H1 (cell line): ENCODE data around the gene MRPS9. TPM values are rescaled to one million over a fixed set of nuclear protein-coding genes. Genes with fewer than 3 reads are reported as not detected.

Experiments used
- GABPA ChIP-seq: IDR thresholded peaks from 2 replicates; pipeline ENCODE4 v1.6.1; 2011; ENCODE audit warnings: mild to moderate bottlenecking, low read length, moderate library complexity, borderline replicate concordance; ENCODE audit not compliant: insufficient read depth
- RAD21 ChIP-seq, 2 experiments: IDR thresholded peaks in 1 of 2; conservative IDR thresholded peaks in 1 of 2; 2 replicates each; pipeline ENCODE4 v1.6.1; 2011; ENCODE audit warnings: low read depth in 2 of 2, low read length in 2 of 2, improper control_type of control experiment in 1 of 2, inconsistent platforms in 1 of 2, mild to moderate bottlenecking in 1 of 2, moderate library complexity in 1 of 2
- SRF ChIP-seq: IDR thresholded peaks from 2 replicates; pipeline ENCODE4 v1.6.1; 2011; ENCODE audit warnings: mild to moderate bottlenecking, low read depth, low read length, moderate library complexity
- polyA plus RNA-seq, 7 experiments: library from polyadenylated mRNA; depleted of rRNA in 3 of 7; stranded (reverse) in 5 of 7; unstranded in 2 of 7; fragments of >200 nt in 5 of 7; fragments of 200-250 nt in 2 of 7; gene quantifications; 1 replicate in 5 of 7; 2 replicates in 1 of 7; 4 replicates in 1 of 7; pipeline versions ENCODE4 v1.2.1 to v1.2.3, GENCODE V29; 2011 to 2013; ENCODE audit warnings: missing spikeins in 2 of 7, mixed read lengths in 2 of 7
- total RNA-seq: library from RNA; stranded (reverse); fragmentation: NEBNext Ultra II Directional; extraction: Animal tissue kit (Norgen Biotek cat#: 25700); gene quantifications from 2 replicates; pipeline ENCODE4 v1.2.1, GENCODE V29; 2021
- TF ChIP-seq, protein P1 (sequence below): fragments of 300-600 bp; sonication (generic); IDR thresholded peaks from 2 replicates; pipeline ENCODE4 v1.7.1; 2012; ENCODE audit warnings: low read length, moderate library complexity, mild to moderate bottlenecking, inconsistent platforms; ENCODE audit not compliant: insufficient replicate concordance

Gene MRPS9
- total and polyA plus RNA-seq, 2 of the 8 experiments (the other 6 are each of a cell fraction or from before 2014, with no cell fraction given), result 36.2 to 71.0 TPM

- TF ChIP-seq, protein P1, sequence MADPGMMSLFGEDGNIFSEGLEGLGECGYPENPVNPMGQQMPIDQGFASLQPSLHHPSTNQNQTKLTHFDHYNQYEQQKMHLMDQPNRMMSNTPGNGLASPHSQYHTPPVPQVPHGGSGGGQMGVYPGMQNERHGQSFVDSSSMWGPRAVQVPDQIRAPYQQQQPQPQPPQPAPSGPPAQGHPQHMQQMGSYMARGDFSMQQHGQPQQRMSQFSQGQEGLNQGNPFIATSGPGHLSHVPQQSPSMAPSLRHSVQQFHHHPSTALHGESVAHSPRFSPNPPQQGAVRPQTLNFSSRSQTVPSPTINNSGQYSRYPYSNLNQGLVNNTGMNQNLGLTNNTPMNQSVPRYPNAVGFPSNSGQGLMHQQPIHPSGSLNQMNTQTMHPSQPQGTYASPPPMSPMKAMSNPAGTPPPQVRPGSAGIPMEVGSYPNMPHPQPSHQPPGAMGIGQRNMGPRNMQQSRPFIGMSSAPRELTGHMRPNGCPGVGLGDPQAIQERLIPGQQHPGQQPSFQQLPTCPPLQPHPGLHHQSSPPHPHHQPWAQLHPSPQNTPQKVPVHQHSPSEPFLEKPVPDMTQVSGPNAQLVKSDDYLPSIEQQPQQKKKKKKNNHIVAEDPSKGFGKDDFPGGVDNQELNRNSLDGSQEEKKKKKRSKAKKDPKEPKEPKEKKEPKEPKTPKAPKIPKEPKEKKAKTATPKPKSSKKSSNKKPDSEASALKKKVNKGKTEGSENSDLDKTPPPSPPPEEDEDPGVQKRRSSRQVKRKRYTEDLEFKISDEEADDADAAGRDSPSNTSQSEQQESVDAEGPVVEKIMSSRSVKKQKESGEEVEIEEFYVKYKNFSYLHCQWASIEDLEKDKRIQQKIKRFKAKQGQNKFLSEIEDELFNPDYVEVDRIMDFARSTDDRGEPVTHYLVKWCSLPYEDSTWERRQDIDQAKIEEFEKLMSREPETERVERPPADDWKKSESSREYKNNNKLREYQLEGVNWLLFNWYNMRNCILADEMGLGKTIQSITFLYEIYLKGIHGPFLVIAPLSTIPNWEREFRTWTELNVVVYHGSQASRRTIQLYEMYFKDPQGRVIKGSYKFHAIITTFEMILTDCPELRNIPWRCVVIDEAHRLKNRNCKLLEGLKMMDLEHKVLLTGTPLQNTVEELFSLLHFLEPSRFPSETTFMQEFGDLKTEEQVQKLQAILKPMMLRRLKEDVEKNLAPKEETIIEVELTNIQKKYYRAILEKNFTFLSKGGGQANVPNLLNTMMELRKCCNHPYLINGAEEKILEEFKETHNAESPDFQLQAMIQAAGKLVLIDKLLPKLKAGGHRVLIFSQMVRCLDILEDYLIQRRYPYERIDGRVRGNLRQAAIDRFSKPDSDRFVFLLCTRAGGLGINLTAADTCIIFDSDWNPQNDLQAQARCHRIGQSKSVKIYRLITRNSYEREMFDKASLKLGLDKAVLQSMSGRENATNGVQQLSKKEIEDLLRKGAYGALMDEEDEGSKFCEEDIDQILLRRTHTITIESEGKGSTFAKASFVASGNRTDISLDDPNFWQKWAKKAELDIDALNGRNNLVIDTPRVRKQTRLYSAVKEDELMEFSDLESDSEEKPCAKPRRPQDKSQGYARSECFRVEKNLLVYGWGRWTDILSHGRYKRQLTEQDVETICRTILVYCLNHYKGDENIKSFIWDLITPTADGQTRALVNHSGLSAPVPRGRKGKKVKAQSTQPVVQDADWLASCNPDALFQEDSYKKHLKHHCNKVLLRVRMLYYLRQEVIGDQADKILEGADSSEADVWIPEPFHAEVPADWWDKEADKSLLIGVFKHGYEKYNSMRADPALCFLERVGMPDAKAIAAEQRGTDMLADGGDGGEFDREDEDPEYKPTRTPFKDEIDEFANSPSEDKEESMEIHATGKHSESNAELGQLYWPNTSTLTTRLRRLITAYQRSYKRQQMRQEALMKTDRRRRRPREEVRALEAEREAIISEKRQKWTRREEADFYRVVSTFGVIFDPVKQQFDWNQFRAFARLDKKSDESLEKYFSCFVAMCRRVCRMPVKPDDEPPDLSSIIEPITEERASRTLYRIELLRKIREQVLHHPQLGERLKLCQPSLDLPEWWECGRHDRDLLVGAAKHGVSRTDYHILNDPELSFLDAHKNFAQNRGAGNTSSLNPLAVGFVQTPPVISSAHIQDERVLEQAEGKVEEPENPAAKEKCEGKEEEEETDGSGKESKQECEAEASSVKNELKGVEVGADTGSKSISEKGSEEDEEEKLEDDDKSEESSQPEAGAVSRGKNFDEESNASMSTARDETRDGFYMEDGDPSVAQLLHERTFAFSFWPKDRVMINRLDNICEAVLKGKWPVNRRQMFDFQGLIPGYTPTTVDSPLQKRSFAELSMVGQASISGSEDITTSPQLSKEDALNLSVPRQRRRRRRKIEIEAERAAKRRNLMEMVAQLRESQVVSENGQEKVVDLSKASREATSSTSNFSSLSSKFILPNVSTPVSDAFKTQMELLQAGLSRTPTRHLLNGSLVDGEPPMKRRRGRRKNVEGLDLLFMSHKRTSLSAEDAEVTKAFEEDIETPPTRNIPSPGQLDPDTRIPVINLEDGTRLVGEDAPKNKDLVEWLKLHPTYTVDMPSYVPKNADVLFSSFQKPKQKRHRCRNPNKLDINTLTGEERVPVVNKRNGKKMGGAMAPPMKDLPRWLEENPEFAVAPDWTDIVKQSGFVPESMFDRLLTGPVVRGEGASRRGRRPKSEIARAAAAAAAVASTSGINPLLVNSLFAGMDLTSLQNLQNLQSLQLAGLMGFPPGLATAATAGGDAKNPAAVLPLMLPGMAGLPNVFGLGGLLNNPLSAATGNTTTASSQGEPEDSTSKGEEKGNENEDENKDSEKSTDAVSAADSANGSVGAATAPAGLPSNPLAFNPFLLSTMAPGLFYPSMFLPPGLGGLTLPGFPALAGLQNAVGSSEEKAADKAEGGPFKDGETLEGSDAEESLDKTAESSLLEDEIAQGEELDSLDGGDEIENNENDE, result no peak
- no peak for TF ChIP-seq GABPA
- TF ChIP-seq SRF, result no peak
- no peak for TF ChIP-seq RAD21 (IDR thresholded peaks at IDR 0.05 in 1 of 2, conservative IDR thresholded peaks at IDR 0.05 in 1 of 2; ENCODE audit: low read depth in 2 of 2, low read length in 2 of 2)
These were observed 61.3 kb downstream of the MRPS9 start (continued) for GRCh38 chr2:105099153-105099552.
